Keratinocyte (primary cell): ENCODE data around the gene PPP4C. TPM values are rescaled to one million over a fixed set of nuclear protein-coding genes. Genes with fewer than 3 reads are reported as not detected.

ENCODE experiments used
- DNase-seq: peaks from one replicate; pipeline ENCODE4 v3.0.0-alpha.2; 2011; ENCODE audit warnings: low read depth, missing footprints, low spot score
- FAIRE-seq: peaks from 2 replicates; lab custom pipeline; 2011; peaks lifted over from hg19 to GRCh38; lab: Jason Lieb, UNC
- H2AFZ ChIP-seq: 2 replicates; pipeline ENCODE4 v1.6.0; 2012; ENCODE audit warnings: low read length, control low read depth, inconsistent platforms; ENCODE audit not compliant: control insufficient read depth
- H3K27ac ChIP-seq: 2 replicates; pipeline ENCODE4 v1.5.1; 2011; ENCODE audit warnings: low read length; ENCODE audit not compliant: control insufficient read depth, insufficient read depth
- H3K27me3 ChIP-seq: 3 replicates; pipeline ENCODE4 v1.6.0; 2011; ENCODE audit warnings: low read length; ENCODE audit not compliant: control insufficient read depth, insufficient read depth; ENCODE audit errors: extremely low read depth
- H3K36me3 ChIP-seq, 2 experiments: 2 replicates in 1 of 2; 3 replicates in 1 of 2; pipeline ENCODE4 v1.5.1; 2011; ENCODE audit warnings: low read length in 2 of 2, mild to moderate bottlenecking in 1 of 2; ENCODE audit not compliant: control insufficient read depth in 2 of 2, insufficient read depth in 2 of 2; ENCODE audit errors: extremely low read depth in 1 of 2
- H3K4me1 ChIP-seq: 3 replicates; pipeline ENCODE4 v1.5.1; 2011; ENCODE audit warnings: low read length; ENCODE audit not compliant: control insufficient read depth, insufficient read depth; ENCODE audit errors: extremely low read depth
- H3K4me2 ChIP-seq: 3 replicates; pipeline ENCODE4 v1.6.0; 2011; ENCODE audit warnings: low read depth, low read length; ENCODE audit not compliant: control insufficient read depth, insufficient read depth; ENCODE audit errors: extremely low read depth
- H3K4me3 ChIP-seq, 3 experiments: fragments of 200-600 bp in 1 of 3; sonication (generic) in 1 of 3; 2 replicates in 2 of 3; 3 replicates in 1 of 3; pipeline ENCODE4 v1.5.1; 2011 to 2016; ENCODE audit warnings: low read length in 3 of 3, mild to moderate bottlenecking in 3 of 3, control low read depth in 2 of 3, inconsistent platforms in 1 of 3, low read depth in 1 of 3, mixed read lengths in 1 of 3, mixed run types in 1 of 3, moderate library complexity in 1 of 3; ENCODE audit not compliant: control insufficient read depth in 2 of 3, insufficient read depth in 2 of 3; ENCODE audit errors: extremely low read depth in 1 of 3
- H3K79me2 ChIP-seq: 2 replicates; pipeline ENCODE4 v1.6.0; 2012; ENCODE audit warnings: low read length; ENCODE audit not compliant: control insufficient read depth, insufficient read depth
- H3K9ac ChIP-seq: 3 replicates; pipeline ENCODE4 v1.6.0; 2011; ENCODE audit warnings: low read length; ENCODE audit not compliant: control insufficient read depth, insufficient read depth; ENCODE audit errors: extremely low read depth
- H3K9me1 ChIP-seq: 3 replicates; pipeline ENCODE4 v1.6.0; 2011; ENCODE audit warnings: low read length; ENCODE audit not compliant: control insufficient read depth, insufficient read depth; ENCODE audit errors: extremely low read depth
- H3K9me3 ChIP-seq: 2 replicates; pipeline ENCODE4 v1.5.1; 2012; ENCODE audit warnings: low read depth, low read length; ENCODE audit not compliant: control insufficient read depth
- H4K20me1 ChIP-seq: 3 replicates; pipeline ENCODE4 v1.6.0; 2011; ENCODE audit warnings: low read length; ENCODE audit not compliant: control insufficient read depth, insufficient read depth; ENCODE audit errors: extremely low read depth
- EZH2 ChIP-seq: IDR thresholded peaks from one replicate; pipeline ENCODE4 v1.6.1; 2012; ENCODE audit warnings: inconsistent platforms, mild to moderate bottlenecking, low read length, moderate library complexity
- dilution Hi-C: fragments of 300-500 bp; cut with MboI; formaldehyde crosslinking; loops from one replicate; pipeline ENCODE4 v1.7.0; 2020; ENCODE audit warnings: low sequenced_read_pairs; ENCODE audit not compliant: extremely low pct_ligation_motif_present
- polyA plus RNA-seq, 5 experiments: library from polyadenylated mRNA; depleted of rRNA in 3 of 5; stranded (reverse) in 3 of 5; stranded (forward) in 1 of 5; unstranded in 1 of 5; fragments of >200 nt; gene quantifications; 1 replicate in 1 of 5; 2 replicates in 3 of 5; 3 replicates in 1 of 5; pipeline versions ENCODE4 v1.2.1 to v1.2.3, GENCODE V29; 2011 to 2012; ENCODE audit warnings: missing spikeins in 2 of 5, low read depth in 1 of 5, low replicate concordance in 1 of 5
- TF ChIP-seq, protein P1 (sequence below), 3 experiments: IDR thresholded peaks in 1 of 3; conservative IDR thresholded peaks in 1 of 3; optimal IDR thresholded peaks in 1 of 3; 2 replicates in 2 of 3; 3 replicates in 1 of 3; pipeline versions ENCODE3 to v1.5.1; 2011; ENCODE audit warnings: low read length in 3 of 3, mild to moderate bottlenecking in 3 of 3, moderate library complexity in 2 of 3, control low read depth in 1 of 3, inconsistent platforms in 1 of 3; ENCODE audit not compliant: insufficient read depth in 2 of 3; ENCODE audit errors: extremely low read depth in 1 of 3

PPP4C gene
- polyA plus RNA-seq, 1 donor (not counting 4 experiments of a cell fraction or from before 2014, with no cell fraction given) = 124 TPM

DNA sequence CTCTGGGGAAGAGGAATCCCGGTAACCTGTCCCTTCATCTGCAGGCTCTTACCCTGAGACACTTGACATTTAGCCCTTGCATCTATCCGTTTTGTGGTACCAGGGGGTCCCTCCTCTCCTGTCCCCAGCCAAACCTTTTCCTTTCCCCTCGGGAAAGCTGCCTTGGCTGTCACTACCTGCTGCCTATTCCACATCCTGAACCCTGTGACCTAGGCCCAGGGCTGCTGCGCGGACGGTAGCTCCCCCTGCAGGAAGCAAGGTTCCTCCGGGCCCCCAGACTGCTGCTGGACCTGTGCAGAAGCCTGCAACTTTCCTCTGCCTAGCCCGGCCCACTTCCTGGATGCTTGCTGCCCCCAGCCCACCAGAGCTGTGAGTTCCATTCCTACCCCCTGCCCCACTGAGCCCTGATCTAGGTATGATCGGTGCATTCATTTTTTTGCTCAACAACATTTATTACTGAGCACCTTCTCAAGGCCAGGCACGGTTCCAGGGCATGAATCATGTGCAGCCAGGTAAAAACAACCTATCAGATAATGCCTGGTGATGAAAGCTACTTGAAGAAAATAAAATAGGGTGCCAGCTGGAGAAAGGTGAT, 20.7 kb upstream of the PPP4C start:
- peak overlapping the region in 1 of 3 experiments; percentile 11 for H3K4me3 ChIP-seq
- TF ChIP-seq, protein P1, sequence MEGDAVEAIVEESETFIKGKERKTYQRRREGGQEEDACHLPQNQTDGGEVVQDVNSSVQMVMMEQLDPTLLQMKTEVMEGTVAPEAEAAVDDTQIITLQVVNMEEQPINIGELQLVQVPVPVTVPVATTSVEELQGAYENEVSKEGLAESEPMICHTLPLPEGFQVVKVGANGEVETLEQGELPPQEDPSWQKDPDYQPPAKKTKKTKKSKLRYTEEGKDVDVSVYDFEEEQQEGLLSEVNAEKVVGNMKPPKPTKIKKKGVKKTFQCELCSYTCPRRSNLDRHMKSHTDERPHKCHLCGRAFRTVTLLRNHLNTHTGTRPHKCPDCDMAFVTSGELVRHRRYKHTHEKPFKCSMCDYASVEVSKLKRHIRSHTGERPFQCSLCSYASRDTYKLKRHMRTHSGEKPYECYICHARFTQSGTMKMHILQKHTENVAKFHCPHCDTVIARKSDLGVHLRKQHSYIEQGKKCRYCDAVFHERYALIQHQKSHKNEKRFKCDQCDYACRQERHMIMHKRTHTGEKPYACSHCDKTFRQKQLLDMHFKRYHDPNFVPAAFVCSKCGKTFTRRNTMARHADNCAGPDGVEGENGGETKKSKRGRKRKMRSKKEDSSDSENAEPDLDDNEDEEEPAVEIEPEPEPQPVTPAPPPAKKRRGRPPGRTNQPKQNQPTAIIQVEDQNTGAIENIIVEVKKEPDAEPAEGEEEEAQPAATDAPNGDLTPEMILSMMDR (optimal IDR thresholded peaks at IDR 0.05 in 1 of 3, IDR thresholded peaks at IDR 0.05 in 1 of 3, conservative IDR thresholded peaks at IDR 0.05 in 1 of 3; ENCODE audit: extremely low read depth in 1 of 3, insufficient read depth in 2 of 3, low read length in 3 of 3) = peak; percentile 84 to 92 (median 85)
- no peak for TF ChIP-seq EZH2
- H3K79me2 ChIP-seq = peaks cover 2% of the 10 kb centered on the region
- DNase-seq (no peak), FAIRE-seq (no peak)
- H3K4me1 ChIP-seq = peaks cover 27% of the 10 kb centered on the region
- H3K27ac ChIP-seq = peak overlapping the region; percentile 73
- H2AFZ ChIP-seq = no peak overlapping the region
- no peaks in the 10 kb centered on the region for H3K27me3 ChIP-seq
- dilution Hi-C loops = no loop called here
- H3K36me3 ChIP-seq = peaks cover 0 to 4% of the 10 kb centered on the region in 2 experiments
- peak overlapping the region; percentile 39 for H3K4me2 ChIP-seq
- no peaks in the 10 kb centered on the region for H4K20me1 ChIP-seq
- H3K9me3 ChIP-seq = no peaks in the 10 kb centered on the region
- H3K9me1 ChIP-seq = no peaks in the 10 kb centered on the region
- peak overlapping the region; percentile 43 for H3K9ac ChIP-seq

DNA sequence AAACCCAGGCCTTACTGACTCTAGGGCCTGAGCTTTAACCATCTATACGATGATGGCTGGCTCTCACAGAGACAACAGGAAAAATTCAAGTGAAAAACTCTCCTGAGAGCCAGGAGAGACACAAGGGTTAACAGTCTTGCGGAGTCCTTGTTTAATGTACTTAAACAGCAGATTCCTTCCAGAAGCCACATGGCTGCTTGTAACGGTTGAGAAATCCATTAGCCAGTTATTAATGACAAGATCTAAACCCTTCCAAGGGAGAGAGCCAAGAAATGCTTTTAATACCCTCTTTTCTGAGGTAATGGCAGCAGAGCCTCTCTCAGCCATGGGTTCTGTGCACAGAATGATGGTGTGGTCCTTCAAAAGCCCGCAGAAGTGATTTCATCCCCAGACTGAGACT, 15.4 kb upstream of the PPP4C start:
- dilution Hi-C loops = no loop called here
- no peak for FAIRE-seq
- Histone ChIP-seq H3K9me1 (no peaks in the 10 kb centered on the region), H4K20me1 (no peaks in the 10 kb centered on the region), H2AFZ (no peak overlapping the region), H3K4me2 (no peak overlapping the region), H3K4me1 (peaks cover 18% of the 10 kb centered on the region), H3K27ac (no peak overlapping the region), H3K36me3 (peaks cover 0 to 4% of the 10 kb centered on the region in 2 experiments), H3K4me3 (no peak overlapping the region), H3K9ac (no peak overlapping the region), H3K27me3 (no peaks in the 10 kb centered on the region), H3K79me2 (peaks cover 6% of the 10 kb centered on the region), H3K9me3 (no peaks in the 10 kb centered on the region)
- no peak for DNase-seq
- no peak for TF ChIP-seq EZH2
- TF ChIP-seq, protein P1 (optimal IDR thresholded peaks at IDR 0.05 in 1 of 3, IDR thresholded peaks at IDR 0.05 in 1 of 3, conservative IDR thresholded peaks at IDR 0.05 in 1 of 3; ENCODE audit: extremely low read depth in 1 of 3, insufficient read depth in 2 of 3, low read length in 3 of 3) = no peak
